HEK293 (cell line): ENCODE data around the gene COX7A2.

ENCODE experiments used
- CTCF ChIA-PET: fragments of 350-600 bp; formaldehyde crosslinking; extraction: SDS; loops from one replicate; lab custom pipeline; 2021; ENCODE audit warnings: antibody characterized with exemption; lab: Yijun Ruan, JAX
- POLR2A ChIA-PET: fragments of 300-600 bp; formaldehyde crosslinking; extraction: SDS; loops from one replicate; lab custom pipeline; 2020; ENCODE audit warnings: antibody characterized with exemption, inconsistent platforms; lab: Yijun Ruan, JAX
- H3K27ac ChIP-seq: fragments of 200-500 bp; sonication (Bioruptor generic); 2 replicates; pipeline ENCODE4 v1.5.1; 2014; ENCODE audit warnings: low read depth, low read length, control low read depth, inconsistent platforms; ENCODE audit errors: extremely low read depth
- H3K36me3 ChIP-seq, 2 experiments: fragments of 200-500 bp in 1 of 2; sonication (Bioruptor generic) in 1 of 2; 1 replicate in 1 of 2; 2 replicates in 1 of 2; pipeline ENCODE4 v1.5.1; 2014 to 2017; ENCODE audit warnings: inconsistent platforms in 2 of 2, low read length in 2 of 2; ENCODE audit not compliant: control insufficient read depth in 2 of 2, insufficient read depth in 1 of 2
- H3K4me1 ChIP-seq: fragments of 200-500 bp; sonication (Bioruptor generic); 2 replicates; pipeline ENCODE4 v1.5.1; 2014; ENCODE audit warnings: mild to moderate bottlenecking, low read length, inconsistent platforms; ENCODE audit not compliant: control insufficient read depth, insufficient read depth
- H3K4me3 ChIP-seq: 2 replicates; pipeline ENCODE4 v1.5.1; 2011; ENCODE audit warnings: low read depth, mild to moderate bottlenecking, control low read depth, low read length, moderate library complexity
- H3K9me3 ChIP-seq: fragments of 200-500 bp; sonication (Bioruptor generic); 2 replicates; pipeline ENCODE4 v1.5.1; 2014; ENCODE audit warnings: low read depth, low read length, inconsistent platforms; ENCODE audit not compliant: control insufficient read depth, insufficient read depth
- GLI2 ChIP-seq: fragments of 450-650 bp; formaldehyde crosslinking; IDR thresholded peaks from 2 replicates; pipeline ENCODE4; 2017; ENCODE audit warnings: missing biosample characterization, missing genetic modification characterization, low read depth, borderline replicate concordance
- SP3 ChIP-seq: fragments of 450-650 bp; formaldehyde crosslinking; IDR thresholded peaks from 2 replicates; pipeline ENCODE4 v1.5.1; 2016; ENCODE audit warnings: missing biosample characterization, missing genetic modification characterization
- ZNF146 ChIP-seq: fragments of 450-650 bp; formaldehyde crosslinking; IDR thresholded peaks from 2 replicates; pipeline ENCODE4 v1.5.1; 2016; ENCODE audit warnings: missing biosample characterization, missing genetic modification characterization
- ZNF16 ChIP-seq: fragments of 450-650 bp; formaldehyde crosslinking; IDR thresholded peaks from 2 replicates; pipeline ENCODE4 v1.5.1; 2016; ENCODE audit warnings: low read depth, missing biosample characterization, missing genetic modification characterization
- ZNF501 ChIP-seq: fragments of 450-650 bp; formaldehyde crosslinking; IDR thresholded peaks from 2 replicates; pipeline ENCODE4 v1.5.1; 2016; ENCODE audit warnings: missing biosample characterization, missing genetic modification characterization
- ZNF677 ChIP-seq: fragments of 450-650 bp; IDR thresholded peaks from 2 replicates; pipeline ENCODE4 v1.5.0; 2018; ENCODE audit warnings: missing biosample characterization, mild to moderate bottlenecking, missing genetic modification characterization, moderate library complexity
- TF ChIP-seq, protein P1 (sequence below): fragments of 450-650 bp; formaldehyde crosslinking; IDR thresholded peaks from 2 replicates; pipeline ENCODE4 v1.5.1; 2016; ENCODE audit warnings: missing biosample characterization, missing genetic modification characterization
- TF ChIP-seq, protein P2 (sequence below): fragments of 450-650 bp; formaldehyde crosslinking; IDR thresholded peaks from 2 replicates; pipeline ENCODE4 v1.5.1; 2017; ENCODE audit warnings: missing biosample characterization, mild to moderate bottlenecking, missing genetic modification characterization, moderate library complexity
- TF ChIP-seq, protein P3 (sequence below): fragments of 450-650 bp; formaldehyde crosslinking; IDR thresholded peaks from 2 replicates; pipeline ENCODE4 v1.5.1; 2016; ENCODE audit warnings: missing biosample characterization, missing genetic modification characterization

Gene COX7A2

DNA sequence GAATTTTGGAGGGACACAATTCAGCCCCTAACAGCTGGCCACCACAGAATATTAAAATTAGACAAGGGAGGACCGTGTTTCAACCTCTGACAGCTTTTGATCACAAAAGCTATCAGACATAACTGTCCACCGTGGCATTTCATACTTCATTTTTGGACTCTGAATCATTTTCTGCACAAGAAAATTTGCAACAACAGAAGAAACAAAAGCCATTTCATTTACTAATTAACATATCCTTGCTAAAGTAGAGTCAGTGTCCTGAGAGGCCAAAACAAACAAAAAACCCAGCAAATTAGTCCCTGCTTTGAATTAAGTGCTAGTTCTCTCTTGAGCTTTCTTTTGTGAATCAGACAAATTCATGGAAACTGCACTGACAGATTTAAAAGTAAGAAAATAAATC is 20.2 kb downstream of the COX7A2 start:
- H3K27ac ChIP-seq = no peak overlapping the region
- no peak overlapping the region for H3K4me3 ChIP-seq
- H3K9me3 ChIP-seq = no peaks in the 10 kb centered on the region
- CTCF ChIA-PET = interaction anchor here (0.6 to 5.8 kb wide), 5 partner anchors 14 to 977 kb away, joined by 3 to 87 read pairs (median 3); partner anchors contain the start of gene COL12A1
- peaks cover 9% of the 10 kb centered on the region for H3K4me1 ChIP-seq
- POLR2A ChIA-PET = interaction anchor here (0.6 kb wide), 1 partner anchor 1539 kb away, joined by 3 read pairs; no protein-coding TSS in a partner anchor
- no peaks in the 10 kb centered on the region for H3K36me3 ChIP-seq
- TF ChIP-seq GLI2 (no peak), ZNF677 (tag by site-specific recombination) (no peak), SP3 (no peak)
- TF ChIP-seq, protein P1, sequence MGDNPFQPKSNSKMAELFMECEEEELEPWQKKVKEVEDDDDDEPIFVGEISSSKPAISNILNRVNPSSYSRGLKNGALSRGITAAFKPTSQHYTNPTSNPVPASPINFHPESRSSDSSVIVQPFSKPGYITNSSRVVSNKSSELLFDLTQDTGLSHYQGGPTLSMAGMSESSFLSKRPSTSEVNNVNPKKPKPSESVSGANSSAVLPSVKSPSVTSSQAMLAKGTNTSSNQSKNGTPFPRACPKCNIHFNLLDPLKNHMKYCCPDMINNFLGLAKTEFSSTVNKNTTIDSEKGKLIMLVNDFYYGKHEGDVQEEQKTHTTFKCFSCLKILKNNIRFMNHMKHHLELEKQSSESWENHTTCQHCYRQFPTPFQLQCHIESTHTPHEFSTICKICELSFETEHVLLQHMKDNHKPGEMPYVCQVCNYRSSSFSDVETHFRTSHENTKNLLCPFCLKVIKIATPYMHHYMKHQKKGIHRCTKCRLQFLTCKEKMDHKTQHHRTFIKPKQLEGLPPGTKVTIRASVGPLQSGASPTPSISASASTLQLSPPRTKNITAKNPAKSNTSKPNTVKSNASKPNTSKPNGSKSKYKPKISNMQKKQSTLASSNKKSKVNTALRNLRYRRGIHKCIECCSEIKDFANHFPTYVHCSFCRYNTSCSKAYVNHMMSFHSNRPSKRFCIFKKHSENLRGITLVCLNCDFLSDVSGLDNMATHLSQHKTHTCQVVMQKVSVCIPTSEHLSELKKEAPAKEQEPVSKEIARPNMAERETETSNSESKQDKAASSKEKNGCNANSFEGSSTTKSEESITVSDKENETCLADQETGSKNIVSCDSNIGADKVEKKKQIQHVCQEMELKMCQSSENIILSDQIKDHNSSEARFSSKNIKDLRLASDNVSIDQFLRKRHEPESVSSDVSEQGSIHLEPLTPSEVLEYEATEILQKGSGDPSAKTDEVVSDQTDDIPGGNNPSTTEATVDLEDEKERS (tag by site-specific recombination) = no peak

DNA sequence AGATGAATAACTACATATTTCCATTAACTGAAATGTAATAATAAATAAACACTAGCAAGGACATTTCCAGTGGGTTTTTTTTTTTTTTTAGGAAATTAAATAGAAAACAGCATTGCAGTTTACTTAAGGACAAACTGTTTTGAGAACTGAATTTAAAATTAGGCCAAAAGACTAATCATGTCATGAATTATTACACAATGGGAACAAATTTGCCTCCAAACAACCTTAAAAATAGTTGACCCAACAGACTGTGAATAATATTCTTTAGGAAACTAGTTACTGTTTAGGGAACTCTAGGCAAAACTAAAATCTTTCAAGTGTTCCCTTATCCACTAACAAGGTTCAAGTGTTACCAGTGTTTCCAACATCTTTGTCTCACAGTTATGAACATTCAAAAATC is 21.3 kb downstream of the COX7A2 start:
- ChIA-PET CTCF (interaction anchor here (0.9 to 5.8 kb wide), 2 partner anchors 13 to 16 kb away, joined by 3 to 87 read pairs; partner anchors contain the start of gene COL12A1), POLR2A (no interaction called here)
- TF ChIP-seq ZNF16 (no peak), ZNF501 (no peak)
- TF ChIP-seq, protein P2, sequence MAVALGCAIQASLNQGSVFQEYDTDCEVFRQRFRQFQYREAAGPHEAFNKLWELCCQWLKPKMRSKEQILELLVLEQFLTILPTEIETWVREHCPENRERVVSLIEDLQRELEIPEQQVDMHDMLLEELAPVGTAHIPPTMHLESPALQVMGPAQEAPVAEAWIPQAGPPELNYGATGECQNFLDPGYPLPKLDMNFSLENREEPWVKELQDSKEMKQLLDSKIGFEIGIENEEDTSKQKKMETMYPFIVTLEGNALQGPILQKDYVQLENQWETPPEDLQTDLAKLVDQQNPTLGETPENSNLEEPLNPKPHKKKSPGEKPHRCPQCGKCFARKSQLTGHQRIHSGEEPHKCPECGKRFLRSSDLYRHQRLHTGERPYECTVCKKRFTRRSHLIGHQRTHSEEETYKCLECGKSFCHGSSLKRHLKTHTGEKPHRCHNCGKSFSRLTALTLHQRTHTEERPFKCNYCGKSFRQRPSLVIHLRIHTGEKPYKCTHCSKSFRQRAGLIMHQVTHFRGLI (tag by site-specific recombination) = no peak
- H3K36me3 ChIP-seq = no peaks in the 10 kb centered on the region
- peaks cover 12% of the 10 kb centered on the region for H3K4me1 ChIP-seq
- H3K27ac ChIP-seq = no peak overlapping the region
- H3K9me3 ChIP-seq = no peaks in the 10 kb centered on the region
- no peak overlapping the region for H3K4me3 ChIP-seq

DNA sequence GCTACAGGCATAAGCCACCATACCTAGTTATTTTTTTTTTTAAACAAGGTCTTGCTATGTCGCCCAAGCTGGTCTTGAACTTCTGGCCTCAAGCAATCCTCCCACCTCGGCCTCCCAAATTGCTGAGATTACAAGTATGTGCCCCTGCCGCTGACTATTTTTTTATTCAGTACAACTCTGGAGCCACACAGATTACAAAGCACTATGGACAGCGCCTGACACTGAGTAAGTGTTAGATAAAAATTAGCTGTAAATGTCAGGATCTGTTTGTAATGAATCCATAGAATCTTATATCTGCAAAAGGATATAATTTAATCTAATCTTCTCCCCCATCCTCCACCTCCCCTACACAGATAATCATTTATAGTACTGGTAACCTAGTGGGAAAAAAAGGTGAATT is 22.5 kb downstream of the COX7A2 start:
- H3K27ac ChIP-seq = no peak overlapping the region
- ChIA-PET CTCF (interaction anchor here (2.6 kb wide), 1 partner anchor 11 kb away, joined by 57 read pairs; no protein-coding TSS in a partner anchor), POLR2A (interaction anchor here (1.6 kb wide), 1 partner anchor 15 kb away, joined by 3 read pairs; the partner anchor contains the start of gene COL12A1)
- H3K36me3 ChIP-seq = no peaks in the 10 kb centered on the region
- H3K4me3 ChIP-seq = no peak overlapping the region
- H3K4me1 ChIP-seq = peaks cover 12% of the 10 kb centered on the region
- no peaks in the 10 kb centered on the region for H3K9me3 ChIP-seq
- no peak for TF ChIP-seq ZNF146 (tag by site-specific recombination)
- TF ChIP-seq, protein P3, sequence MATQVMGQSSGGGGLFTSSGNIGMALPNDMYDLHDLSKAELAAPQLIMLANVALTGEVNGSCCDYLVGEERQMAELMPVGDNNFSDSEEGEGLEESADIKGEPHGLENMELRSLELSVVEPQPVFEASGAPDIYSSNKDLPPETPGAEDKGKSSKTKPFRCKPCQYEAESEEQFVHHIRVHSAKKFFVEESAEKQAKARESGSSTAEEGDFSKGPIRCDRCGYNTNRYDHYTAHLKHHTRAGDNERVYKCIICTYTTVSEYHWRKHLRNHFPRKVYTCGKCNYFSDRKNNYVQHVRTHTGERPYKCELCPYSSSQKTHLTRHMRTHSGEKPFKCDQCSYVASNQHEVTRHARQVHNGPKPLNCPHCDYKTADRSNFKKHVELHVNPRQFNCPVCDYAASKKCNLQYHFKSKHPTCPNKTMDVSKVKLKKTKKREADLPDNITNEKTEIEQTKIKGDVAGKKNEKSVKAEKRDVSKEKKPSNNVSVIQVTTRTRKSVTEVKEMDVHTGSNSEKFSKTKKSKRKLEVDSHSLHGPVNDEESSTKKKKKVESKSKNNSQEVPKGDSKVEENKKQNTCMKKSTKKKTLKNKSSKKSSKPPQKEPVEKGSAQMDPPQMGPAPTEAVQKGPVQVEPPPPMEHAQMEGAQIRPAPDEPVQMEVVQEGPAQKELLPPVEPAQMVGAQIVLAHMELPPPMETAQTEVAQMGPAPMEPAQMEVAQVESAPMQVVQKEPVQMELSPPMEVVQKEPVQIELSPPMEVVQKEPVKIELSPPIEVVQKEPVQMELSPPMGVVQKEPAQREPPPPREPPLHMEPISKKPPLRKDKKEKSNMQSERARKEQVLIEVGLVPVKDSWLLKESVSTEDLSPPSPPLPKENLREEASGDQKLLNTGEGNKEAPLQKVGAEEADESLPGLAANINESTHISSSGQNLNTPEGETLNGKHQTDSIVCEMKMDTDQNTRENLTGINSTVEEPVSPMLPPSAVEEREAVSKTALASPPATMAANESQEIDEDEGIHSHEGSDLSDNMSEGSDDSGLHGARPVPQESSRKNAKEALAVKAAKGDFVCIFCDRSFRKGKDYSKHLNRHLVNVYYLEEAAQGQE (tag by site-specific recombination) = peak; percentile 76
